Mucosa of descending colon (tissue), 3 donors: ENCODE measurements around the gene BUD23. TPM values are rescaled to one million over a fixed set of nuclear protein-coding genes. Genes with fewer than 3 reads are reported as not detected.

Source experiments
- ATAC-seq: fragments of 200-7000 bp; cut with Tn5 transposase; one replicate; pipeline ENCODE4 v1.9.1; 2020; ENCODE audit warnings: mild to moderate bottlenecking, moderate library complexity
- DNase-seq, 3 donors: peaks; one replicate each; pipeline ENCODE4 v3.0.0-alpha.2; 2020
- H3K36me3 ChIP-seq: fragments of 200-600 bp; one replicate; pipeline ENCODE4 v1.8.0; 2021; ENCODE audit warnings: low read depth, mild to moderate bottlenecking
- H3K4me1 ChIP-seq: fragments of 200-600 bp; one replicate; pipeline ENCODE4 v1.8.0; 2021; ENCODE audit warnings: low read depth, mild to moderate bottlenecking
- H3K4me3 ChIP-seq: fragments of 200-600 bp; one replicate; pipeline ENCODE4 v1.8.0; 2021; ENCODE audit warnings: mild to moderate bottlenecking
- H3K9me3 ChIP-seq: fragments of 200-600 bp; one replicate; pipeline ENCODE4 v1.8.0; 2021; ENCODE audit warnings: mild to moderate bottlenecking
- intact Hi-C, 2 donors: fragments of 100-400 bp; cut with DNase I in 1 of 2; cut with micrococcal nuclease in 1 of 2; formaldehyde crosslinking; loops; one replicate each; pipeline versions ENCODE4 v1.11.0 to v1.11.1; 2022; cut with DNase I, micrococcal nuclease
- microRNA-seq: library from miRNA; unstranded; fragments of <30 nt; microRNA quantifications from one replicate; pipeline ENCODE4, GENCODE V29; 2019
- total RNA-seq, 3 donors: library from RNA; stranded (reverse); fragmentation: NEBNext Ultra II Directional in 2 of 3; extraction: Animal tissue kit (Norgen Biotek cat#: 25700) in 2 of 3; gene quantifications; one replicate each; pipeline versions ENCODE4 v1.2.1 to v1.2.4, GENCODE V29; 2021 to 2023
- TF ChIP-seq, protein P1 (sequence below): fragments of 200-600 bp; IDR thresholded peaks from one replicate; pipeline ENCODE4 v1.8.0; 2022; ENCODE audit warnings: antibody characterized with exemption, mild to moderate bottlenecking
- donor health status: DM: no; HTN: no; CAD: no; lungs with moderate emphysema.
- donor health status: DM: no; HTN: no; CAD: no.
- donor health status: DM: no; HTN: yes; CAD: no.

BUD23 gene
- total RNA-seq, 3 donors from 2014 or later = 38.4 to 61.2 (median 43.0) TPM

DNA sequence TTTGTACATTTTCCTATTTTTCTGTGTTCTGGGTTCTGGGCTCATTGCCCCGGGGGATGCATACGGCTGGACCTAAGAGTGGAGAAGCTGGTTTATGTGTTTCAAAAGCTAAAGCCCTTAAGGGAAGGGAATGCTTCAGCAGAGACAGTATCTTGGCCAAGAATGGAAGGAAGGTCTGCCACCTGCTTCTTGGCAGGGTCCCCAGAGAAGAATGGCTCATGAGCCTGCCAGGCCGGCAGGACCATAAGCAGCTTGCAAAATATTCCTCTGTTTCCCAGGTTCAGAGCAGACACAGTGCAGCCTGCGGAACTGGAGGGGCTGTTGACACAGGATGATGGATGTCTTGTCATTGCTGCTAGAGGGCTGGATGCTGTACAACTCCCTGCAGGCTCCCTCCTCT is 63.0 kb downstream of the BUD23 start:
- no peak for ATAC-seq
- no peak overlapping the region for H3K4me3 ChIP-seq
- H3K9me3 ChIP-seq = no peaks in the 10 kb centered on the region
- intact Hi-C loops = no loop called here
- no peak for DNase-seq
- H3K36me3 ChIP-seq = no peaks in the 10 kb centered on the region
- TF ChIP-seq, protein P1, sequence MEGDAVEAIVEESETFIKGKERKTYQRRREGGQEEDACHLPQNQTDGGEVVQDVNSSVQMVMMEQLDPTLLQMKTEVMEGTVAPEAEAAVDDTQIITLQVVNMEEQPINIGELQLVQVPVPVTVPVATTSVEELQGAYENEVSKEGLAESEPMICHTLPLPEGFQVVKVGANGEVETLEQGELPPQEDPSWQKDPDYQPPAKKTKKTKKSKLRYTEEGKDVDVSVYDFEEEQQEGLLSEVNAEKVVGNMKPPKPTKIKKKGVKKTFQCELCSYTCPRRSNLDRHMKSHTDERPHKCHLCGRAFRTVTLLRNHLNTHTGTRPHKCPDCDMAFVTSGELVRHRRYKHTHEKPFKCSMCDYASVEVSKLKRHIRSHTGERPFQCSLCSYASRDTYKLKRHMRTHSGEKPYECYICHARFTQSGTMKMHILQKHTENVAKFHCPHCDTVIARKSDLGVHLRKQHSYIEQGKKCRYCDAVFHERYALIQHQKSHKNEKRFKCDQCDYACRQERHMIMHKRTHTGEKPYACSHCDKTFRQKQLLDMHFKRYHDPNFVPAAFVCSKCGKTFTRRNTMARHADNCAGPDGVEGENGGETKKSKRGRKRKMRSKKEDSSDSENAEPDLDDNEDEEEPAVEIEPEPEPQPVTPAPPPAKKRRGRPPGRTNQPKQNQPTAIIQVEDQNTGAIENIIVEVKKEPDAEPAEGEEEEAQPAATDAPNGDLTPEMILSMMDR = no peak
- peaks cover 39% of the 10 kb centered on the region for H3K4me1 ChIP-seq

Small RNA genes lying within 50 kb of the gene (microRNA-seq; reads per million reads assigned to microRNA genes)
- not detected for gene MIR4284

Other genes starting within 250 kb of the BUD23 start
- under 1 TPM in 2 of 3 donors, not detected in 1; 0.12 to 0.47 TPM for gene FZD9, start 249.8 kb upstream of the BUD23 start, total RNA-seq
- gene BAZ1B, start 161.3 kb upstream of the BUD23 start, total RNA-seq = 10 to 100 TPM; 37.4 to 76.0 (median 41.4) TPM
- gene BCL7B, start 125.9 kb upstream of the BUD23 start, total RNA-seq = 100 to 1,000 TPM in 1 of 3 donors, 10 to 100 TPM in 2; 59.3 to 112 (median 62.0) TPM
- 10 to 100 TPM; 25.4 to 42.4 (median 31.1) TPM for gene TBL2, start 105.0 kb upstream of the BUD23 start, total RNA-seq
- 10 to 100 TPM; 13.3 to 18.0 (median 15.1) TPM for gene MLXIPL, start 59.1 kb upstream of the BUD23 start, total RNA-seq
- 1 to 10 TPM in 1 of 3 donors, under 1 TPM in 1, not detected in 1; 0.48 to 3.3 TPM for gene VPS37D, start 15.8 kb upstream of the BUD23 start, total RNA-seq
- 10 to 100 TPM in 2 of 3 donors, 1 to 10 TPM in 1; 8.7 to 10.5 (median 10.2) TPM for gene DNAJC30, start 144 bp upstream of the BUD23 start, total RNA-seq
- 10 to 100 TPM in 1 of 3 donors, 1 to 10 TPM in 2; 5.2 to 23.9 (median 6.1) TPM for gene STX1A, start 36.1 kb downstream of the BUD23 start, total RNA-seq
- gene ABHD11, start 55.2 kb downstream of the BUD23 start, total RNA-seq = 100 to 1,000 TPM in 1 of 3 donors, 10 to 100 TPM in 2; 55.3 to 115 (median 97.3) TPM
- 100 to 1,000 TPM; 229 to 621 (median 534) TPM for gene CLDN3, start 86.7 kb downstream of the BUD23 start, total RNA-seq
- gene CLDN4, start 147.4 kb downstream of the BUD23 start, total RNA-seq = 1,000 to 10,000 TPM in 2 of 3 donors, 100 to 1,000 TPM in 1; 450 to 1,208 (median 1,043) TPM
- 1 to 10 TPM; 1.6 to 4.6 (median 2.4) TPM for gene METTL27, start 158.9 kb downstream of the BUD23 start, total RNA-seq
- gene TMEM270, start 177.6 kb downstream of the BUD23 start, total RNA-seq = not detected